Thyroid gland (tissue), 4 donors: ENCODE results near the gene MPP2. TPM values are rescaled to one million over a fixed set of nuclear protein-coding genes. Genes with fewer than 3 reads are reported as not detected.

ENCODE experiments used
- DNase-seq, 2 donors: peaks; one replicate each; pipeline ENCODE4 v3.0.0-alpha.2; 2019
- H3K27ac ChIP-seq, 3 donors: fragments of 200-600 bp; sonication (generic); 1 replicate in 2 of 3; 2 replicates in 1 of 3; pipeline ENCODE4 v1.5.1; 2016 to 2019; ENCODE audit warnings: mild to moderate bottlenecking in 1 of 3, moderate library complexity in 1 of 3
- H3K27me3 ChIP-seq: fragments of 200-600 bp; sonication (generic); one replicate; pipeline ENCODE4 v1.5.1; 2019
- H3K36me3 ChIP-seq, 2 donors: fragments of 200-600 bp; sonication (generic); one replicate each; pipeline ENCODE4 v1.5.1; 2016 to 2019
- H3K4me1 ChIP-seq, 2 donors: fragments of 200-600 bp; sonication (generic); one replicate each; pipeline ENCODE4 v1.5.1; 2017 to 2019
- H3K4me3 ChIP-seq, 3 donors: fragments of 200-600 bp; sonication (generic); replicated peaks in 1 of 3; 1 replicate in 2 of 3; 2 replicates in 1 of 3; pipeline ENCODE4 v1.5.1; 2016; ENCODE audit warnings: mild to moderate bottlenecking in 1 of 3
- H3K9me3 ChIP-seq: fragments of 200-600 bp; sonication (generic); one replicate; pipeline ENCODE4 v1.5.1; 2017
- POLR2A ChIP-seq, 2 donors: fragments of 450-650 bp; IDR thresholded peaks; one replicate each; pipeline ENCODE4 v1.6.1; 2017; ENCODE audit warnings: antibody characterized with exemption in 2 of 2, mild to moderate bottlenecking in 2 of 2, moderate library complexity in 1 of 2
- WGBS, 2 donors: methylation state at CpG; one replicate each; pipeline ENCODE4 v1.1.5; 2017; 5-methylcytosine and 5-hydroxymethylcytosine counted together
- intact Hi-C: fragments of 100-400 bp; cut with DNase I; formaldehyde crosslinking; loops from one replicate; pipeline ENCODE4 v1.15.1; 2023
- total RNA-seq, 4 donors: library from RNA; depleted of rRNA; stranded (reverse); fragments of >200 nt; gene quantifications; one replicate each; pipeline ENCODE4 v1.2.3, GENCODE V29; 2016
- TF ChIP-seq, protein P1 (sequence below), 6 experiments: fragments of 200-600 bp in 3 of 6; fragments of 450-650 bp in 3 of 6; sonication (generic) in 3 of 6; IDR thresholded peaks; one replicate each; pipeline ENCODE4 v1.5.1; 2016 to 2019; ENCODE audit warnings: antibody characterized with exemption in 6 of 6, mild to moderate bottlenecking in 2 of 6, inconsistent platforms in 1 of 6, moderate library complexity in 1 of 6

Gene MPP2
- total RNA-seq, 4 donors from 2014 or later, result 6.5 to 30.8 (median 9.0) TPM

DNA sequence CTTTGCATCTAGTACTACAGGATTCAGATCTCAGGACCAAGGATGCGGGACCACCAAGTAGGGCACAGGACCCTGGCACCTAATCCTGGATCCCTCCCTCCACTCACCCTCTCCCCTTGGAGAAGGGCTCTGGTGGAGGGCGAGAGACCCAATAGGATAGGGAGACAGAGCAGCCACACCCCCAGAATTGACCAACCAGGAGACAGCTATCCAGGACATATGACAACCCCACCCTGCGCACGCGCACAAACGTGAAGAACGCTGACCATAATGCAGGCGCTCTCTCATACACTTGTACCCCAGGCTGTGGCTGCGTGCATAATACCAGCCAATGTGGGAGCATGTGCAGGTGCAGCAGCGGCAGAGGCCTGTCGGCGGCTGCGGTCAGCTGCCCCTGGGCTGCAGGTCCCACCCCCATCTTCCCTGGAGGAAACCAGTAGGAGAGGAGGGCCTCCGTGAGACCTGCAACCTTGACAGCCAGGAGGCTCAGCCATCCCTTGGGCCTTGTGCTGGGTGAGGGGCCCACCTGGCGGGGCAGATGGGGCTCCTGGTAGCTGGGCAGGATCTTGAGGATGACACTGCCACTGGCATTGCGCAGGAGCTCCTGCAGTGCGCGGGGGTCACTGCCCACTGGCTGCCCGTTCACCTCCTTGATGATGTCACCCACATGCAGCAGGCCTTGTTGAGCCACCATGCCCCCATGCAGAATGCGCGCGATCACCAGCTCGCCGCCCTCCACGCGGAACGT is 25.4 kb downstream of the MPP2 start:
- Histone ChIP-seq H3K27me3 (no peaks in the 10 kb centered on the region), H3K27ac (no peak overlapping the region), H3K9me3 (no peaks in the 10 kb centered on the region), H3K4me1 (peaks cover 4 to 15% of the 10 kb centered on the region in 2 donors), H3K4me3 (no peak overlapping the region), H3K36me3 (no peaks in the 10 kb centered on the region)
- 94 to 95% methylated on average over 17 to 20 of the region's 27 CpGs for WGBS, 2 donors
- TF ChIP-seq, protein P1, sequence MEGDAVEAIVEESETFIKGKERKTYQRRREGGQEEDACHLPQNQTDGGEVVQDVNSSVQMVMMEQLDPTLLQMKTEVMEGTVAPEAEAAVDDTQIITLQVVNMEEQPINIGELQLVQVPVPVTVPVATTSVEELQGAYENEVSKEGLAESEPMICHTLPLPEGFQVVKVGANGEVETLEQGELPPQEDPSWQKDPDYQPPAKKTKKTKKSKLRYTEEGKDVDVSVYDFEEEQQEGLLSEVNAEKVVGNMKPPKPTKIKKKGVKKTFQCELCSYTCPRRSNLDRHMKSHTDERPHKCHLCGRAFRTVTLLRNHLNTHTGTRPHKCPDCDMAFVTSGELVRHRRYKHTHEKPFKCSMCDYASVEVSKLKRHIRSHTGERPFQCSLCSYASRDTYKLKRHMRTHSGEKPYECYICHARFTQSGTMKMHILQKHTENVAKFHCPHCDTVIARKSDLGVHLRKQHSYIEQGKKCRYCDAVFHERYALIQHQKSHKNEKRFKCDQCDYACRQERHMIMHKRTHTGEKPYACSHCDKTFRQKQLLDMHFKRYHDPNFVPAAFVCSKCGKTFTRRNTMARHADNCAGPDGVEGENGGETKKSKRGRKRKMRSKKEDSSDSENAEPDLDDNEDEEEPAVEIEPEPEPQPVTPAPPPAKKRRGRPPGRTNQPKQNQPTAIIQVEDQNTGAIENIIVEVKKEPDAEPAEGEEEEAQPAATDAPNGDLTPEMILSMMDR (IDR thresholded peaks at IDR 0.05), result no peak
- no peak for TF ChIP-seq POLR2A (IDR thresholded peaks at IDR 0.05)
- intact Hi-C loops, result no loop called here
- no peak for DNase-seq

DNA sequence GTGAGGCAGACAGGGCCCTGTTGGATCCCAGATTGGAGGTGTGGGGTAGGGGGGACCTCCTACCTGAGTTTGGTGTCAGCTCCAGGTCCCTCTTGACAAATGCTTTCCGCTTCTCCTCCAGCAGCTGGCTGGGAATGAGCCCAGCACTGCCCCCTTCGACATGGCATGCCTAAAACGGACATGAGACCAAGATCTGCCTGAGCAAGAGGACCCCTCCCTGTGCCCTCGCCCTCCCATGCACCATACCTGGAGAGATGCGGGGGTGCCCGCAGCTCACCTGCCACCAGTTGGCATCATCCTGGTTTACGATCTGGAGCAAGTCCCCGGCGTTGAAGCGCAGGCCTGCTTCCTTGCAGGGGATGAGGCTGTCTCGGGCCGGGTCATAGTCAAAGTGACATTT is 26.2 kb downstream of the MPP2 start:
- no peaks in the 10 kb centered on the region for H3K36me3 ChIP-seq
- no peak for DNase-seq
- H3K4me3 ChIP-seq, result no peak overlapping the region
- TF ChIP-seq POLR2A (IDR thresholded peaks at IDR 0.05), result no peak
- TF ChIP-seq, protein P1 (IDR thresholded peaks at IDR 0.05), result no peak
- H3K9me3 ChIP-seq, result no peaks in the 10 kb centered on the region
- H3K4me1 ChIP-seq, result peaks cover 4 to 15% of the 10 kb centered on the region in 2 donors
- no peak overlapping the region for H3K27ac ChIP-seq
- no peaks in the 10 kb centered on the region for H3K27me3 ChIP-seq
- intact Hi-C loops, result no loop called here
- 92 to 94% methylated on average over 10 of the region's 12 CpGs for WGBS, 2 donors

DNA sequence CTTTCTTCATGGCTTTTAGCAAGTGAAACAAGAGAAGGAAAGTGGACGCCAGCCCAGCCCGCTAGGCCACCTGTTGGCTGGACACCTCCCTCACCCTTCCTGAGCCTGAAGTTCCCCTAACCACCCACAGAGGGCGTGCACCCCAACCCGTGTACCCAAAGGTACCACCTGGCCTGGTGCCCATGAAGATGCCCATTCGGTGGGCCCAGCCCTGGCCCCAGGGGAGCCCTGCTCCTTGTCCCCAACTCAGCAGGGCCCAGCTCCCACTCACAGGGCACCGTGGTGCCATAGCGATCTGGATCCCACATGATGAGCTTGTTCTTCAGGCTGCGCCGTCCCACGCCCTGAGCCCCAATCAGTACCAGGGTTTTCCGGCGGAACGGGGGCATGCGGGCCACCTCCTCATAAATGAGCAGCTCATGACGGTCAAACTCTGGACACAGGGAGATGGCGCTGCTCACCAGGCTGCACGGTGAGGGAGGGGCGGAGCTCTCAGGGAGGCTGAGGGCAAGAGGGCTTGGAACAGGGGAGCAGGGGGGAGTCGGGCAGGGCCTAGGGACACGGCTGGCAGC is 26.8 kb downstream of the MPP2 start:
- Histone ChIP-seq H3K9me3 (no peaks in the 10 kb centered on the region), H3K27ac (no peak overlapping the region), H3K4me1 (peaks cover 4 to 15% of the 10 kb centered on the region in 2 donors), H3K36me3 (no peaks in the 10 kb centered on the region), H3K27me3 (no peaks in the 10 kb centered on the region), H3K4me3 (no peak overlapping the region)
- WGBS, 2 donors, result 71 to 75% methylated on average over 18 to 20 of the region's 20 CpGs
- intact Hi-C loops, result no loop called here
- DNase-seq, result peak; percentile 93 to 94
- TF ChIP-seq, protein P1 (IDR thresholded peaks at IDR 0.05), result peak; percentile 49 to 91 (median 84)
- TF ChIP-seq POLR2A (IDR thresholded peaks at IDR 0.05), result no peak

DNA sequence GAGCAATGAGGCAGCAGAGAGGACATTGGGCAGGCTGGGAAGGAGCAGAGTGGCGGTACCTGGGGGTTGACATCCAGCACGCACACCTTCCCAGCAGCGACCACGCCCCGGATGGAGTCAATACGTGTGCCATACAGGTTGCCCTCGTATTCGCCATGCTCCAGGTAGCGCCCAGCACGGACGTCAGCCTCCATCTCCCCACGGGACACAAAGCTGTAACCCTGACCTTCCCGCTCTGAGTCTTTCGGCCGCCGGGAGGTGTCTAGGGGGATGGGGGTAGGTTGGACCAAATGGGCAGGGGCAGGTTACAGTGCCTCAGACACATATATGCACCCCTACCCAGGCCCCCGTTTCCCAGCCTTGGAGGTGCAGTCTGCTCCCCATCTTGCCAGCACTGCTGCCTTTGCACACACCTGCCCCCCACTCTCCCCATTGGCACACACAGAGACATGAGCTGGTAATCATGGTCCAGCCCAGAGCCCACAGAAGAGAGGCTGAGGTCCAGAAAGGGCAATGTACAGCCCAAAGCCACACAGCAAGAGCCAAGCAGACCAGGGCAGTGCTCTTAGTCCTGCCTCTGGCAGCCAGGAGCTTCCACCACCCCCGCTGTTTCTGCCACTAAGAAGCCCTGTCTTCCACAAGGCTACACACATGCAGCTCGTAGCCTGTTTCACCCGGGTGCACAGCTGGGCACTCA is 27.5 kb downstream of the MPP2 start:
- Histone ChIP-seq H3K27ac (peak overlapping the region in 1 of 3 donors; percentile 8), H3K4me3 (no peak overlapping the region), H3K4me1 (peaks cover 4 to 15% of the 10 kb centered on the region in 2 donors), H3K9me3 (no peaks in the 10 kb centered on the region), H3K36me3 (no peaks in the 10 kb centered on the region), H3K27me3 (no peaks in the 10 kb centered on the region)
- intact Hi-C loops, result no loop called here
- no peak for DNase-seq
- TF ChIP-seq, protein P1 (IDR thresholded peaks at IDR 0.05), result no peak
- no peak for TF ChIP-seq POLR2A (IDR thresholded peaks at IDR 0.05)
- WGBS, 2 donors, result 81 to 85% methylated on average over 19 to 20 of the region's 20 CpGs
